NCI-H2227 treated with DMSO at 0.1 percent for 48 hours (cell line): ENCODE results near the gene EXD2.
"Not testable (repeated sequence)": the region's sequence is repeated elsewhere in the genome, so short reads cannot be mapped to it uniquely, and the experiment has no call there.

ENCODE experiments used
- DNase-seq: peaks from one replicate; lab custom pipeline; 2025; lab: John Stamatoyannopoulos, UW

EXD2 gene

DNA sequence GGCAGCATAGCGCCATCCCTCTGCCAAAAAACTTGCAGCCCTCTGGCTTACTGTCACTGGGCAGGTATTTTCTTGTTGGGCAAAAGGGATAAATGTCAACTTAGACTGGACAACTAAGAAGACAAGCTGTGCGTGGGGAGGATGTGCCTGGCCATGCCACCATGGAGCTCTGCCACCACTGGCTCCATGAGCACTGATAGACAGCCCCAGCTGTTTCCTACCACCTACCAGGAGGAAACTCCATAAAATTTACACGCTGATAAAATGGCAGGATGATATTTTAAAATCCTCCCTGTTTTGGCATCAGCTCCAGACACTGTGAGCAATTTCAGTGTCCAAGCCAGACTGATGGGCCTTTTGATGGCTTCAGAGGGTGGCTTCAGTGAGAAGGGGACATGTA lies 61.6 kb downstream of the EXD2 start:
- DNase-seq, result no peak

DNA sequence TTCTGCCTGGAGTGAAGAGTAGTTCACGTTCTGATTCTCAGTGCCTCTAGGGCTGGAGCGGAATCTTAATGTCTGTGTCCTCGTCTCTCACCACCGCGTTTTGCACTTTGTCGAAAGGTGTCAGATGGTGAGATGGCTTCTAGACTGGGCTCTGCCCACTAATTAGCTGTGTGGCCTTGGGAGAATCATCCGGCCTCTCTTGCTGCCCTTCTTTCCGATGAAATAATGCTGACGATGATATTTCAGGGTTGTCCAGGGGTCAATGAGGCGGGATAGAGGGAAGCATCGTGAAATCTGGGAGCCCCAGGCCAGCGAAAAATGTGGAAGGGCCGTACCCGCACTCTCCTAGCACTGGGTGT lies 67.8 kb downstream of the EXD2 start:
- DNase-seq, result no peak

DNA sequence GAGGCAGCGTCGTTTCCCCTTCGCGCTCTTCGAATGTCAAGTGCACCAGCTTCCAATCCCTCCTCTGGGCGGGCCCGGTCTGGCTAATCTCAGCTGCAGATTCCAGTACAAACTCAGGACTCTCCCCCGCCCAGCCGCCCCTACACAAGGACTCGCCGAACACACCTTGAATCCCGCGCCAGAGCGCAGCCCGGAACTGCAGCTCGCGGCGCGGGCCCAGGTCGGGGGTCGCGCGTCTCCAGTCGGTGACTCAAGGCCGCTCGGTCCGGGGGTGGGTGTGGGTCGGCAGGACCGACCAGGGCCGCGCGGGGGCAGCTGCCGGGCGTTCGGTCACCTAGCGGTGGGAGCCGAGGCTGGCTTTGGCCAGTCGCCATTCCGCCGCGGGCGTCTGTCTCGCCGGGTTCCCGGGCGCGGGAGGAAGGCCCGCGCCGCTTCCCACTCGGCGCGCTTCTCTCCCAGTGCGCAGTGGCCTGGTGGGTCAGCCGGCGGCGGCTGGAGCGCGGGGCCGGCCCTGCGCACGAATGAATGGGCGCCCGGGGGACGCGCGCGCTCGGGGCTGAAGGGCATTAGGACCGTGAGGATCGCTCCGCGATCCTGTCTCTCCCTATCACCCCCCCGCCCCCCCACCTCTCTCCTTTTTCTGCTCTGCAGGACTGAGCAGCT lies 68.4 kb downstream of the EXD2 start, which contains the start of gene GALNT16:
Gene GALNT16, plus strand, starts transcription at position 632 of the 663 bp plus-strand sequence. CDS start 133 bp downstream, outside the sequence.
- peak; percentile 41 for DNase-seq

DNA sequence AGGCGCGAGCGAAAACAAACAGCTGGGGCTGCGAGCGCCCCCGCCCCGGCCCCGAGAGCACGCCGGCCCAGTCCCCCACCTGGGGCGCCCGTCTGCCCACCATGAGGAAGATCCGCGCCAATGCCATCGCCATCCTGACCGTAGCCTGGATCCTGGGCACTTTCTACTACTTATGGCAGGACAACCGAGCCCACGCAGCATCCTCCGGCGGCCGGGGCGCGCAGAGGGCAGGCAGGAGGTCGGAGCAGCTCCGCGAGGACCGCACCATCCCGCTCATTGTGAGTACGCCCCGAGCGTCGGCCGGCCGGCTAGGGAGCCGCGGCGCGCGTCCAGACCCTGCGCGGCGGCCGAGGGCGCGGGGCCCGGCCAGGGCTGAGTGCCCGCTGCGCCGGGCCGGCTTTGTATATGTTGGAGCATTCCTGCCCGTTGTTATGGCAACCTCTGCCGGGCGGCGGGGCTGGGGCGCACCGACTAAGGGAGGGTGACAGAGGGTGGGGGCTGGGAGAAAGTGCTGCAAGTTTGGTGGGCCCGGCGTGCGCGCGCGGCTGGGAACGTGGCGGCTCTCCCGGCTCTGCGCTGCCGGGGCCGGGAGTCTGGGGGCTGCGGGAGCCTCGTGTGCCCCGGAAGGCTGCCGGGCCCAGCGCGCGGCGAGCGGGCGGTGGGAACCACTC lies 69.0 kb downstream of the EXD2 start:
- no peak for DNase-seq

DNA sequence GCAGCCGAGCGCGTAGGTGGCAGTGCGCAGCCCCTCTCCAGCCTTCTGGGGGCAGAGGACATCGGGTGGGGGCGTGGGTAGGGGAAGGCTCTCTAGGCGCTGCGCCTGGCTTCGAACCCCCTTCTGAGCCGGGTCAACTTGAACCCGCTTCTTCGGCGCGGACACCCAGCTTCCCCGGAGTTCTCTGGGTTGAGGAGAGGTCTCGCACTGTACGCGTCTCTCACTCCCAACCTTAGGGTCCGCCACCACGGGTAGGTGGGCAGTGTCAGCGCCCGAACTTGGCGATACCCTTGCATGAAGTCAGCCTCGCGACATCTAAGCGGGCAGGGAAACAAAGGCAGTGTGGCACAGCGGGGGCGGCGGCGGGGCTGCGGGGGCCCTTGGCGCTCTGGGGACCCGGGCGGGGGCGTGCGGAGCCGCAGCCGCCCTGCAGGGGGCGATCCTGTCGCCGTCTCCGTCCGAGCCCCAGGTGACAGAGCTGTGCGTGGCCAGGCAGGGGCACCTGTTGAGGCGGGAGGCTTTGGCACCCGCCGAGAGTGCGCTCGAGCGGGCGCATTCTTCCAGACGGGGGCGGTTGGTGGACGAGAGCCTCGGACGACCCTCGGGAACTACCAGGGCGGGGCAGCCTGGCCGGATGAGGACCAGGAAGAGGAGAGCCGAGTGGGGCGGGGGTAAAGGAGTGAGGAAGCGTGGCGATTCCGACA lies 69.7 kb downstream of the EXD2 start:
- DNase-seq, result no peak

DNA sequence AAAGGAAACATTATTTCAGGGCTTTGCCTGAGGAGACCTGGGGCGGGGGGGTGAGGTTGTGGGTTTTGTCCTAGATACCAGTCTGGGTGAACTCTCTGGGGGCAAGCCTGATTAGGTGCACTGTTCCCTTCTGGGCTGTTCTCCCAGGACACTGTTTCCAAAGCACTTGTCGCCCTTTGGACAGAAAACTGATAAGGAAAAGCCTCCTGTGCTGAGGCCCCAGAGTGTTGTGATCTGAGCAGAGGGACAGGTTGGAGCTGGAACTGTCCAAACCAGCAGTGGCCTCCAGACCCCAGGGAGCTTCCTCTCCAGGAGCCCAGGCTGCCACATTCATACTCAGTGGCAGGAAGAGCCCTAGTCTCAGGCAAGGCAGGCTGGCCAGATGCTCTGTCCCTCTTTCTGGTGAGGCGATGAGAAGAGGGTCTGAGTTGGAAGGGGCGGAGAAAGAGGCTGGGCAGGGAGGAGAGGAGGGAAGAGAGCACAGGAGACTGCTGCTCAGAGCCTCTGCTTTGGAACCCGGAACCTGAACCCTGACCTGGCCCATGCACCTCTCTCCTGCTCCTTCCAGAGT lies 70.5 kb downstream of the EXD2 start:
- no peak for DNase-seq

DNA sequence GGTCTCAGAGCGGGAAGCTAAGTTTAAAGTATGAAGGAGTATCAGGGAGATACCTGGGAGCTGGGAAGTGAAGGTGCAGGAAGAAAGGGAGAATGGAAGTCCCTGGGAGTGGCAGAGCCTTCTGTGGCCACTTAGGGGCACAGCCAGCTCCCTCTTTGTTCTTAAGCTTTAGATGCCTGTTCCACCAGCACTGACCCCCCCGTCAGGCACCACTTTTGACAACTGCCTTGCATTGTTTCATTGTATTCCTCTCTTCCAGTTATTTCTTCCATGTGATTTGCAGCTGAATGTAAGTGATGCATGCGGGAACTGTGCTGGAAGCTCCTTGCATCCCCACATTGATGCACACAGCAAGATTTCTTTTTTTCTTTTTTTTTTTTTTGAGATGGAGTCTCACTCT lies 71.2 kb downstream of the EXD2 start:
- DNase-seq, result no peak

DNA sequence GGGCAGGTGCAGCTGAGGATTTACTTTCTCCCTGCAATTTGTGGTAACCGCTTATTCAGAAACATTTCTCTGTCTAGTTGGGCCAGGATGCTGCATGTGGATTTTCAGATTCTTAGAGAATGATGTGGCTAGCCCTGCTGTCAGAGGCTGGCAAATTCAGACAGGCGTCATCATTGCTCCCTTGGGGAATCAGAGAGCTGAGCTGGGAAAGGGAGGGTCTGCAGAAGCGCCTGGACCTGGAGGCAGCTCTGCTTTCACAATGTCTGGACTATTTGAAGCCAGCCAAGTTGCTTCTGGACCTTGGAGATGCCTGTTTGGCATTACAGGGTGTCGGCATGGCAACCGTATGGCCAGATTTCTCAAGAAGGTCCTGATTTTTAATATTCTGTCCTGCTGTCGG lies 72.1 kb downstream of the EXD2 start:
- DNase-seq, result no peak

DNA sequence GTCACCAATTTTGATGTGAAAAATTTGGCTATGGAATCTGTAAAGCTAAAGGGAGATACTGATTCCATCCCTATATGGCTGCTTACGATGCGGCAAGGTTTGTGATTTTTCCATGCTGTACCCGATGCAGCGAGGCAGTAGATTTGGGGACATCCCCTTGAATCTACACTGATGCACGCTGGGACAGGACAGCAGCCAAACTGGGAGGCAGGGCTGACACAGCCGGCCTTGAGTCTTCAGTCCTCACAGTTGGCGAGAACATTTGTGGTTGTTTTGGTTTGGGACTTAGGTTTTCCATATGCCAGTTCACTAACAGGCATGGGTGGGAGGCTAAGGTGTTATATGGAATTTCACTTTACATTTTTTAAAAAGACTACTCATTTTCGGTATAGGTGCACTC lies 72.5 kb downstream of the EXD2 start:
- no peak for DNase-seq

DNA sequence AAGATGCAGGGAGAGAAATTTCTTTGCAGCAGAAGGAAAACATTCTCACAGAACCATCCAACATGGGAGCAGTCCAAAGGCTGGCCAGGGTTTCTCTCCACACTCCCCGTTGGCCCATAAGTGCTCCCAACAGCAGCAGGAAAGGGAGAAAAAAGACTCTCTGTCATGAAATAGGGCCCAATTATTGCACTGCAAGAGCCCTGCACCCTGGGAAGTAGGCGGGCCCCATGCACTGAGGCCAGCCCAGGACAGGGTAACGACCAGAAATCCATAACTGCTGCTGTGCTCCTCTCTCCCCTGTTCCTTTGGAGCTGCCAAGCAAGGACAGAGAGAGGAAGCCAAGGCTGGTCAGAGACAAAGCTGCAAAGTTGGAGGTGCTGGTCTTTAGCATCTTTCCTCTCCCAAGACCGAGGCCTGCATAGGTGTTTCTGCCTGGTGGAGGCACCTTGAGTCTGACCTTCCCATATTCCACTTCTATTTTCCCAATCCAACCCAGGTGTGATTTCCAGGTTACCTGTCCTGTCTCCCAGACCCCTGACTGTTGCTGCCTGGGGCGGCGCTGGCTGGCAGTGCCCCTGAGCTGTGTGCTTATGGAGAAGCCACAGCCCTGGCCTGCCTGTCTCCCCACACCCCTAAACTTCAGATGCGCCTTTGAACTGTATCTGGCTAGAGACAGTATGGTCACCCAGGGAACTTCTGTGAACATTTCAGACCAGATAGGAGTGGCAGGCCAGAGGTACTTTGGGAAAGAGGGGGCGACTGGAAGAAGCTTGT lies 75.5 kb downstream of the EXD2 start:
- no peak for DNase-seq

DNA sequence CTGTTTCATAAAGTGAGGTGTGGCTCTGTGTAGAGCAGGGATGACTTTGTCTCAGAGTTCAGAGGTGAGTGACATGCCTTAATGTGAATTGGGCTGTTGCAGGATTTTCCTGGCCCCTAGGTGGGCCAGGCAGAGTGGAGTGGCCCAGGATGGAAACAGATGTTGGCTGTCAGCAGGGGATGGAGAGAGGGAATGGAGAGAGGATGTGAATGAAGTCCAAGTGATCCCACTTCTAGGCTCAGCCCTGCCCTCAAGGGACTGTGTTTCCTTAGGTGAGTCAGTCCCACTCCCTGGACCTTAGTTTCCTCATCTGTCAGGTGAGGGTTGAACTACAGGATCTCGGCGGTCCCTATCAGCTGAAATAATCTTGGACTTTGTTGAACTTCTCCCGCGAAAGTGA lies 76.2 kb downstream of the EXD2 start:
- DNase-seq, result no peak

DNA sequence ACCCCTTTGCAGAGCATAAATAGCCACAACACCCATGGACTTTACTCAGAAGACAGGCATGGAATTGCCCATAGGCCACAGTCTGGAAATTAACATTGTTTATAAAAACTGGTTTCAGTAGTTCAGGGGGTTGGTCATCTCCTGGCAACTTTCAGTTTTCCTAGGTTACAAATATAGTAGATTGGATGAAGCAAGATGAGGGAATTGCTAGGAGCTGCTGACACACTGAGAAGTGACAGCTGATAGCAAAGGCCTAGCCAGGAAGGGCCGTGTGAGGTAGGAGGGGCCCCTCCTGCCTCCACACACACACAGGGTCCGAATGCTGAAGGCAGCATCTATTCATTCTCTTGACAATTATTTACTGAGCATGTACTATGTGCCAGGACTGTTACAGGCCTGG lies 76.9 kb downstream of the EXD2 start:
- DNase-seq, result no peak

DNA sequence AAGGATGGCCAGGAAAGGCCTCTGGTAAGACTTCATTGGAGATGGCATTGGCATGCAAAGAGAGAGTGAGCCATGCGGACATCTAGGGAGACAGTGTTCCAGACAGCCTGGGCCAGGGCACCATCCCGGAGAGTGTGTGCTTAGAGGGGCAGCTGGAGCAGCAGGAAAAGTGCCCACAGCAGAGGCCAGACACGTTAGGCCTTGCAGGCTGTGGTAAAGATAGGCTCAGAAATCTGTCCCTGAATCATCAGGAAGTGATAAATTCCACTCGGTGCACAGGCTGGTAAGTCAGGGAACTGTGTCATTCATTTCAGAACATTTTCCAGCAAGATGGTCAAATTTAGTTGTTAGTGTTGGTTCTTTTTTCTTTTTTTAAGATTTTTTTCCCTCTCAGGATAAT lies 77.5 kb downstream of the EXD2 start:
- no peak for DNase-seq

DNA sequence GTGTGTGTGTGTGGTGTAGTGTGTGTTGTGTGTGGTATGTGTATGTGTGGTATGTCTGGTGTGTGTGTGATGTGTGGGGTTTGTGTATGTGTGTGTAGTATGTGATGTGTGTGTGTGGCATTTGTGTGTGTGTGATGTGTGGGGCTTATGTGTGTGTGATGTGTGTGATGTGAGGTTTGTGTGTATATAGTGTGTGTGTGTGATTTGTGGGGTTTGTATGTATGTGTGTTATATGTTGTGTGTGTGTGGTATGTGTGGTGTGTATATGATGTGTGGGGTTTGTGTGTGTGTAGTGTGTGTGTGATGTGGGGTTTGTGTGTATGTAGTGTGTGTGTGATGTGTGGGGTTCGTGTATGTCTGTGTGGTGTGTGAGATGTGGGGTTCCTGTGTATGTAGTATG lies 78.1 kb downstream of the EXD2 start:
- DNase-seq, result no peak

DNA sequence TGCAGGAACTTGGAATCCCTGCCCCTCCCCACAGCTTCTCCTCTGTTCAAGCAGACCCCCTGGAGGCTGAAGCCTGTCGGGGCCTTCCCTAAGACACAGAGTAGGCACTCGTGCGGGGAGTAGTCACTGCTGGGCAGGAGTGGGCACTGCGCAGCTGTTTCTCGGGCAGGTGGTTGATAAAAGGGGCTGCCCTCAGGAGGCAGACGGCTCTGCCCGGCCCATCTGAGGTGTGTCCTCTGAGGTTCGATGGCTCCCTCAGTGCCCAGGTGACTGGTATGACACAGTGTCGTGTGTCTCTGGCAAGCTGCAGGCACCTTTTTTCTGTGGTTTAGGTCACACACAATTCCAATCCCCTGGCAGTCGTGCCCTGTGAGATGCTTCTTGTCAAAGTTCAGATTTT lies 78.8 kb downstream of the EXD2 start:
- no peak for DNase-seq

DNA sequence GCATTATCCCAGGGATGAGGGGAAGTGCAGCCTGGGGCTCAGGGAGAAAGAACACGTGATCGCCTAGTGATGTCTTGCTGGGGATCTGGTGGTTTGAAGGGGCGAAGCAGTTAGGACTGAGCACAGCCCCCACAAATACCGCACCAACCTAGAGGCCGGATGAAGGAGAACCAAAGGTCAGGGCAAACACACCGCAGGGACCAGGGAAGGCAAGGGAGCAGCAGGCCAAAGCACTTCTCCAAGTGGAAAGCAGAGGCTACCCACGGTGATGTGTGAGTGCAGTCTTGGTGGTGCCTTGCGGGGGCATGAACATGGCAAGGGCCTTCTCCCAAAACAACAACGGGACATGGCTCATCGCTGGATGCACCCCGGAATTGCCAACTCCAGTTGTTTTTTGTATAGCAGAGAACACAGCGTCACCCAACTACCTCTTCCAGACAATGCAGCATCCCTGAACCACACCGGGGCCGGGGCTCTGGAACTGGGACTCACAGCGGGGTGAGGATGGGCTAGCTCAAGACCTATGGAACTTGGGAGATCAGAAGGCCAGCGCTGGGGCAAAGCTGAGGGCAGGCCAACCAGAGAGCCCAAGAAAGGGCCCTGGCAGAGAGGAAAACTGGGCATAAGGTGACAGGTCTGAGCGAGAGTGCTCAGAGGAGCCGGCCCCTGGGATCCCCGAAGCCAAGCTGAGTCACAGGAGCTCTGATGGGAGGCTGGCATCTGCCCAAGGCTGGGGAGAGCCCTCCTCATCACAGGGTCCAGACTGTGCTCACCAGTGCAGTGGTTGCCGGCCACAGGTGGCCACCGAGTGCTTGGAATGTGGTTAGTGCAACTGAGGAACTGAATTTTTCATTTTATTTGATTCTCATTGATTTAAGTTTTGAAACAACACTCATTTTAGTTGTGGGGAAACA lies 79.8 kb downstream of the EXD2 start:
- no peak for DNase-seq

DNA sequence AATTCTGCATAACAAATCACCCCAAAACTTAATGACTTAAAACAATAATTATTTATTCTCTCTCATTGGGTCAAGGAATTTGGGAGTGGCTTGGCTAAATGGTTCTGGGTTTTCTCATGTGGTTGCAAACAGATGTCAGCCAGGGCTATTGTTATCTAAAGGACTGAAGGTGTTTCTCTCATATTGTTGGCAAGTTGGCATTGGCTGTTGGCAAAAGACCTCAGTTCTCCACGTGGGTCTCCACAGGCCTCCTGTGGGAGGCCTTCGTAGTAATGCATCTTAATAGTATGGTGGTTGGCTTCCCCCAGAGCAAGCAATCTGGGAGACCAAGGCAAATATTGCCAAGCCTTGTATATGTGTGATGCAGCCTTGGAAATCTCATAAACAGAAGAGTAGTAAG lies 83.0 kb downstream of the EXD2 start:
- DNase-seq, result no peak

DNA sequence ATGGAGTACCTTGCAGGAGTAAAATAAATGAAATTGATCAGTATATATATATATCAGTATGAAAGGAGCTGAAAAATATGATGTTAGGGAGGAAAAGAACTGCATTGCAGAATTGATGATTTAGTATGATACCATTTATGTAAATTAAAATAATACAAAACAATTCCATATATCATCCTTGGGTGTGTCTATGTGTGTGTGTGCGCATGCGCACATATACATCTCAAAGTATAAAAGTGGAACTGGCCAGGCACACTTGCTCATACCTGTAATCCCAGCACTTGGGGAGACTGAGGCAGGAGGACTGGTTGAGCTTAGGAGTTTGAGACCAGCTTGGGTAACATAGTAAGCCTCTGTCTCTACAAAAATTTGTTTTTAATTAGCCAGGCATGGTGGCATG lies 84.0 kb downstream of the EXD2 start:
- DNase-seq, result no peak

DNA sequence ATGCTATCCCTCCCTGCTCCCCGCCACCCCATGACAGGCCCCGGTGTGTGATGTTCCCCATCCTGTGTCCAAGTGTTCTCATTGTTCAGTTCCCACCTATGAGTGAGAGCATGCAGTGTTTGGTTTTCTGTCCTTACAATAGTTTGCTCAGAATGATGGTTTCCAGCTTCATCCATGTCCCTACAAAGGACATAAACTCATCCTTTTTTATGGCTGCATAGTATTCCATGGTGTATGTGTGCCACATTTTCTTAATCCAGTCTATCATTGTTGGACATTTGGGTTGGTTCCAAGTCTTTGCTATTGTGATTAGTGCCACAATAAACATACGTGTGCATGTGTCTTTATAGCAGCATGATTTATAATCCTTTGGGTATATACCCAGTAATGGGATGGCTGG lies 86.1 kb downstream of the EXD2 start:
- DNase-seq, result not testable (repeated sequence)

DNA sequence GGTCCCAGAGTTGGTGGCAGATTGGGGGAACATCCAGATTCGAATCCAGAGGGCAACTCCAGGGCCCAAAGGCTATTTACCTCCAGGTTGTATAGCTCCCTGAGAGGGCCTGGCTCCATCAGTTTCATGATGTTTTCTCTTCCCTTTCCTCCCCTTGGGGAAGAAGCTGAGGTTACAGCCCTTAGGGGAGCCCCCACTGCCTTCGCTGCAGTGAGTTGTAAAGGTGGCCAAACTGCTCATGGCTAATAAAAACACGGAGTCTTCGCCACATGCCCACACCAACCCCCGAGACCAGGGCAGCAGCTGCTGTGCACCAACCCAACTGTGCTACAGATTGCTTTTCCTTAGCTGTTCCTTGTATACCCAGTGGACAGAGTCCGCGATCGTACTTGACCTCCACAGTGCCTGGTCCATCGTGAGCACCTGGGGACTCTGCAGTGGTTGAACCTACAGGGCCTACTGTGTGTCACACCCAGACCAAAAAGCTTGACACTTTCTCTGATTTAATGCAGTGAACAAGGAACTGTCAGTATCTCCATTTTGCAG lies 89.5 kb downstream of the EXD2 start:
- DNase-seq, result no peak
